SK-N-SH (cell line): ENCODE results near the gene CAV1. TPM values are rescaled to one million over a fixed set of nuclear protein-coding genes. Genes with fewer than 3 reads are reported as not detected.

Experiments
- CTCF ChIA-PET: fragments of 300-600, 350-600 bp; formaldehyde crosslinking; extraction: SDS; loops from one replicate; lab custom pipeline; 2021; lab: Yijun Ruan, JAX
- POLR2A ChIA-PET: fragments of 350-600 bp; sonication (Branson Sonifier 250); formaldehyde crosslinking; extraction: SDS; loops from one replicate; lab custom pipeline; 2020; ENCODE audit warnings: antibody characterized with exemption, inconsistent platforms; lab: Yijun Ruan, JAX
- DNase-seq: peaks from one replicate; pipeline ENCODE4 v3.0.0; 2012
- H2AFZ ChIP-seq: fragments of 200-600 bp; sonication (generic); 2 replicates; pipeline ENCODE4 v1.8.1; 2016; ENCODE audit warnings: antibody characterized with exemption, mild to moderate bottlenecking, low read depth
- H3F3A ChIP-seq: fragments of 200-600 bp; sonication (generic); replicated peaks from 2 replicates; pipeline ENCODE3; 2016; ENCODE audit warnings: antibody characterized with exemption, mild to moderate bottlenecking; ENCODE audit not compliant: insufficient read depth
- H3K27ac ChIP-seq, 2 experiments: fragments of 200-500 bp in 1 of 2; fragments of 200-600 bp in 1 of 2; sonication (Bioruptor generic) in 1 of 2; sonication (generic), shearing (Covaris generic) in 1 of 2; 2 replicates each; pipeline versions ENCODE4 v1.5.1 to v1.6.1; 2014 to 2016; ENCODE audit warnings: low read depth in 2 of 2, inconsistent platforms in 1 of 2, low read length in 1 of 2, mild to moderate bottlenecking in 1 of 2, mixed read lengths in 1 of 2
- H3K27me3 ChIP-seq: fragments of 200-600 bp; sonication (generic), shearing (Covaris generic); 2 replicates; pipeline ENCODE4 v1.6.1; 2016; ENCODE audit warnings: mixed run types; ENCODE audit not compliant: insufficient read depth
- H3K36me3 ChIP-seq, 2 experiments: fragments of 200-500 bp in 1 of 2; fragments of 200-600 bp in 1 of 2; sonication (Bioruptor generic) in 1 of 2; sonication (generic) in 1 of 2; replicated peaks in 1 of 2; 2 replicates each; pipeline versions ENCODE3 to v1.5.1; 2014 to 2016; ENCODE audit warnings: low read length in 1 of 2, mild to moderate bottlenecking in 1 of 2; ENCODE audit not compliant: insufficient read depth in 2 of 2, control insufficient read depth in 1 of 2
- H3K4me1 ChIP-seq, 2 experiments: fragments of 200-500 bp in 1 of 2; fragments of 200-600 bp in 1 of 2; sonication (Bioruptor generic) in 1 of 2; sonication (generic), shearing (Covaris generic) in 1 of 2; 2 replicates each; pipeline versions ENCODE4 v1.5.1 to v1.6.1; 2014 to 2016; ENCODE audit warnings: low read depth in 1 of 2, low read length in 1 of 2, mixed run types in 1 of 2; ENCODE audit not compliant: insufficient read depth in 2 of 2, control insufficient read depth in 1 of 2
- H3K4me2 ChIP-seq: fragments of 200-600 bp; sonication (generic), shearing (Covaris generic); 2 replicates; pipeline ENCODE4 v1.6.1; 2017; ENCODE audit warnings: mixed run types
- H3K4me3 ChIP-seq, 2 experiments: fragments of 200-500 bp in 1 of 2; fragments of 200-600 bp in 1 of 2; sonication (Bioruptor generic) in 1 of 2; sonication (generic), shearing (Covaris generic) in 1 of 2; 2 replicates each; pipeline versions ENCODE4 v1.5.1 to v1.8.1; 2014 to 2016; ENCODE audit warnings: low read depth in 2 of 2, inconsistent platforms in 1 of 2, low read length in 1 of 2, mild to moderate bottlenecking in 1 of 2, mixed read lengths in 1 of 2, moderate library complexity in 1 of 2
- H3K79me2 ChIP-seq: fragments of 200-600 bp; sonication (generic); 2 replicates; pipeline ENCODE4 v1.8.1; 2017; ENCODE audit warnings: mild to moderate bottlenecking; ENCODE audit not compliant: insufficient read depth
- H3K9ac ChIP-seq: fragments of 200-600 bp; sonication (generic); 2 replicates; pipeline ENCODE4 v1.6.1; 2017; ENCODE audit warnings: mixed run types
- H3K9me2 ChIP-seq: fragments of 200-600 bp; sonication (generic); 2 replicates; pipeline ENCODE4 v1.6.1; 2017; ENCODE audit warnings: mixed run types
- H3K9me3 ChIP-seq: fragments of 200-600 bp; sonication (generic); 2 replicates; pipeline ENCODE4 v1.6.1; 2017; ENCODE audit warnings: mixed run types, mild to moderate bottlenecking, moderate library complexity
- H4K20me1 ChIP-seq: fragments of 200-600 bp; sonication (generic); 2 replicates; pipeline ENCODE4 v1.6.1; 2017; ENCODE audit warnings: mild to moderate bottlenecking, mixed run types; ENCODE audit not compliant: insufficient read depth
- CTCF ChIP-seq: fragments of 200-600 bp; sonication (generic); IDR thresholded peaks from 2 replicates; pipeline ENCODE4 v1.6.1; 2017; ENCODE audit warnings: antibody characterized with exemption, mild to moderate bottlenecking, moderate library complexity
- GABPA ChIP-seq: IDR thresholded peaks from 2 replicates; pipeline ENCODE4 v1.4.0; 2012; ENCODE audit warnings: low read depth, mild to moderate bottlenecking
- MEF2A ChIP-seq: IDR thresholded peaks from 2 replicates; pipeline ENCODE4 v1.4.0; 2012; ENCODE audit warnings: low read depth, borderline replicate concordance
- PBX3 ChIP-seq: IDR thresholded peaks from 2 replicates; pipeline ENCODE4; 2012
- REST ChIP-seq: IDR thresholded peaks from 2 replicates; pipeline ENCODE4 v1.6.1; 2012; ENCODE audit warnings: mild to moderate bottlenecking, low read depth, low read length, moderate library complexity
- TAF1 ChIP-seq: IDR thresholded peaks from 2 replicates; pipeline ENCODE4 v1.6.1; 2012; ENCODE audit warnings: low read depth, mild to moderate bottlenecking, low read length, moderate library complexity, borderline replicate concordance
- TCF12 ChIP-seq: IDR thresholded peaks from 2 replicates; pipeline ENCODE4 v1.4.0; 2012
- YY1 ChIP-seq: IDR thresholded peaks from 2 replicates; pipeline ENCODE4 v1.4.0; 2012; ENCODE audit warnings: low read depth, mild to moderate bottlenecking
- WGBS: methylation state at CpG from one replicate; pipeline ENCODE4 v1.1.6; 2017; ENCODE audit warnings: low lambda C conversion rate; 5-methylcytosine and 5-hydroxymethylcytosine counted together
- polyA plus RNA-seq, 3 experiments: library from polyadenylated mRNA; depleted of rRNA; stranded (reverse); fragments of >200 nt; gene quantifications; 2 replicates each; pipeline ENCODE4 v1.2.3, GENCODE V29; 2012

The CAV1 gene
- polyA plus RNA-seq, 1 of the 3 experiments (the other 2 are of a cell fraction): 968 TPM

GRCh38 chr7:116574025-116574822 is 49.4 kb downstream of the CAV1 start:
- peak overlapping the region; percentile 50 to 99; a peak in 3 of 4 replicates for H3K27ac ChIP-seq
- H3K79me2 ChIP-seq: no peaks in the 10 kb centered on the region
- POLR2A ChIA-PET: no interaction called here
- H3K27me3 ChIP-seq: no peaks in the 10 kb centered on the region
- TF ChIP-seq PBX3: peak; percentile 41; the same call in 1 of the 2 replicates
- no peak for TF ChIP-seq REST
- no peak for TF ChIP-seq TAF1
- TF ChIP-seq MEF2A: peak; percentile 8; the same call in 1 of the 2 replicates
- no peak for TF ChIP-seq CTCF
- no peak for TF ChIP-seq YY1
- no peak for TF ChIP-seq GABPA
- TF ChIP-seq TCF12: no peak
- H3K9me2 ChIP-seq: no peaks in the 10 kb centered on the region
- H3K4me1 ChIP-seq: peaks cover 3 to 74% of the 10 kb centered on the region in 2 experiments; a peak in 3 of 4 replicates
- peaks cover 65% of the 10 kb centered on the region for H3F3A ChIP-seq
- no peak overlapping the region; the same call in 1 of the 2 replicates for H3K9ac ChIP-seq
- no peaks in the 10 kb centered on the region for H3K36me3 ChIP-seq
- no peaks in the 10 kb centered on the region for H4K20me1 ChIP-seq
- H3K4me3 ChIP-seq: no peak overlapping the region
- whole genome bisulfite sequencing: 49% methylated on average over 2 of the region's 2 CpGs
- H3K9me3 ChIP-seq: no peaks in the 10 kb centered on the region
- no peak for DNase-seq
- CTCF ChIA-PET: interaction anchor here (1.7 kb wide), 1 partner anchor 17 kb away, joined by 4 read pairs; no protein-coding TSS in a partner anchor
- H3K4me2 ChIP-seq: peak overlapping the region; percentile 20; the same call in 1 of the 2 replicates
- 0 out of 2 replicates have a peak overlapping the region, but pooled peaks have one; percentile 2 for H2AFZ ChIP-seq
